Femur (tissue), 1 donor: ENCODE data around the gene CD59.
"Not testable (repeated sequence)": the region's sequence is repeated elsewhere in the genome, so short reads cannot be mapped to it uniquely, and the experiment has no call there.

Experiments used
- DNase-seq: peaks from one replicate; pipeline ENCODE4 v3.0.0-alpha.2; 2017

CD59 gene

DNA sequence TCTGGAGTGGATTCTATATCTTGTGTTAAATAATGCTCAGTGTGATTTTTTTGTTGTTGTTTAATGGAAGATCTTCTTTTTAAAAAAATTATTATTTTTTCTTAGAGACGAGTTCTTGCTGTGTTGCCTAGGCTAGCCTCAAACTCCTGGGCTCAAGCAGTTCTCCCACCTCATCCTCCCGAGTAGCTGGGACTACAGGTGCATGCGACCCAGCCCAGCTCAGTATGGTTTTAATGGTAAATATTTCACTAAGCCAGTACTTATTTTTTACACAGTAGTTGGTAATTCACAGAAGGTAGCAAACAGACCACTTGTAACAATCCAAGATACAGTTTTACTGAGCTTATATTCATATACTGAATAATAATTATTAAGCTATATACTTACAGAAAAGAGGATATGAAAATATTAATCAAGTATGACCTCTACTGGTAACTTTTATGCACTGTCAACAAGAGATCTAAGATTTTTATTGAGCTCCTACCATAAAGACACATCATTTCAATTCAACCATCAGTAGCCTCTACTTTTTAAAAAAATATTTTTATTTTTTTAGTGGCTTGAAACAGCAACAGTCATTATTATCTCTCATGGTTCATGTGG, 6.1 kb upstream of the CD59 start:
- no peak for DNase-seq

- no peak for DNase-seq
Observed at GRCh38 chr11:33741806-33742205, 5.6 kb upstream of the CD59 start.

DNA sequence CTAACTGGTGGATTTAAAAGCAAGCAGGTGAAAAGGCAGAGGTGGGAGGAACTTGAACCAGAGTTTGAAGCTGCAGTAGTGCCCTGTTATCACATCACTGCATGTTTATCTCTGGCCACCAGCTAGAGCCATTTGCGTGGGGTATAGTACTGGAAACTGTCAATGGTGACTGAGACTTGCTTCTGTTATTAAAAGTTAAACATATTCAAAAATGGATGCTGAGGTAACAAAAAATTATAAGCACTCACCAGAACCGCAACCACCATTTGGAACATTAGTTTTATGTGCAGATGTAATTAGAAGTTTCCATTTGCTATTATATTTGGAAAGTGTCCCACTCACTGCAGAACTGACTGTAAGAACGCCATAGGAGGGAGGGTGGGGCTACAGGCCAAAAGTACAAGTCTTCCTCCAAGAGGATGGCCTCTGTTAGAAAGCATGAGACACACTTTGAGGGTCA, 1.2 kb upstream of the CD59 start:
- peak; percentile 33 for DNase-seq

- peak; percentile 31 for DNase-seq
Observed at GRCh38 chr11:33735271-33736147, 714 bp downstream of the CD59 start.

DNA sequence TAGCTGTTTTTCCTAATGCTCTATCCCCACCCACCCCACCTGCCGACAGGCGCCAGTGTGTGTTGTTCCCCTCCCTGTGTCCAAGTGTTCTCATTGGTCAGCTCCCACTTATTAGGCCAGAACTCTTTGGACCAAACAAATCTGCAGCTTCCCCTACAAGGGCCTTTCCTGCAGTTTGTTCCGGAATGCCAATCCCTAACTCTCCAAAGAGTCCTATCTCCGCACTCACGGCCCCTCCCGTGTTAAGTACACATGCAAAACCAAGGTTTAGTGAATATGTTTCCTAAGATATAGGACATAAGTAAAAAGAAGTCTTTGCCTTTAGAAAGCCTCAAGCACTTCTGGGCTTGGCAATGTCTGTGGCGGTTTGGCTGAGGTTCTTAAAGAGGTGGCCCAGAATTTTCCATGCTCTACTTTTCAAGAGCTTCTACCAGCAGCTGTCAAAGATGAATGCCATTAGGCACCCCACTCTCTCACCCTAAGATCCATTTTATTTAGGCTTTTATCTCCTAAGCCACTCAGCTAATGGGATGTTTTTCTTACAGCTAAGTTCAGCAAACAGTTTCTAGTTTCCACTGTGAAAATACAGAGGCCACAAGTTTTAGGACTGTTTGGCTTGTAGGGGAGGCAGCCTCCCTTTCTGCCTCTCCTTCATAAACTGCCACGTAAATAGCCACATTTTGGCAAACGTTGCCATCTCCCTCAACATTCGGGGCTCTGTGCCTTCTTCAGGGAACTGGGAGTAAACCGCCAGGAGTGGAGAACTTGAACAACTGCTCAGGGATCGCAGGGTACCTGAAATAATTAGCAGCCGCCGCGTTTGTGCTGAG, 1.6 kb downstream of the CD59 start:
- DNase-seq: peak; percentile 85

- peak; percentile 31 for DNase-seq
Observed at GRCh38 chr11:33733980-33734379, 2.2 kb downstream of the CD59 start.

DNA sequence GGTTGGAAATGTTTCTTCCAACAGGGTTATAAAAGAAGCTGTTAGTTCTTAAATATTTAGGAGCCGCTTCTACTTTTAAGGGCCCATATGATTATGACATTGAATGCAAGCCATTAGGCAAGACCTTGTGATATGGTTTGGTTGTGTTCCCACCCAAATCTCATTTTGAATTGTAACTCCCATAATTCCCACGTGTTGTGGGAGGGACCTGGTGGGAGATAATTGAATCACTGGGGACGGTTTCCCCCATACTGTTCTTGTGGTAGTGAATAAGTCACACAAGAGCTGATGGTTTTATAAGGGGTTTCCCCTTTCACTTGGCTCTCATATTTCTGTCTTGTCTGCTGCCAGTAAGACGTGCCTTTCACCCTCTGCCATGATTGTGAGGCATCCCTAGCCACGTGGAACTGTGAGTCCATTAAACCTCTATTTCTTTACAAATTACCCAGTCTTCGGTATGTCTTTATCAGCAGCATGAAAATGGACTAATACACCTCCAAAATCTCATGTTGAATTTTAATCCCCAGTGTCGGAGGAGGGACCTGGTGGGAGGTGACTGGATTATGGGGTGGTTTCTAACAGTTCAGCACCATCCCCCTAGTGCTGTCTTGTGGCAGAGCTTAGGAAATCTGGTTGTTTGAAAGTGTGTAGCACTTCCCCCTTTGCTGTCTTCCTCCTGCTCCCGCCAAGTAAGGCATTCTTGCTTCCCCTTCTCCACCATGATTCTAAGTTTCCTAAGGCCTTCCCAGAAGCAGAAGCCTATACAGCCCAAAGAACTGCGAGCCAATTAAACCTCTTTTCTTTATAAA, 4.3 kb downstream of the CD59 start:
- DNase-seq: no peak

DNA sequence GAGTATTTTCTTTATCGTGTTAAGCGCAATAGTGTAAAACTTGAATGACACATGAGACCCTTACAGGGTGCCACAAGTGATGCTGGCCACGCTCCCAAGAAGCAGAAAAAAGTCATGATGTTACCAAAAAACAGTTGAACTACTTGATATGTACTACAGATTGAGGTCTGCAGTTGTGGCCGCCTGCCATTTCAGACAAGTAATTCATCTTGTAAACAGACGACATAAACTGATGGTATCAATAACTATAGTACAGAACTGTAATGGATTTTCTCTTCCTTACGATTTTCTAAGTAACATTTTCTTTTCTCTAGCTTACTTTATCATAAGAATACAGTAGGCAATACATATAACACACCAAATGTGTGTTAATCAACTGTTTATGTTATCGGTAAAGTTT, 5.5 kb downstream of the CD59 start:
- DNase-seq: no peak

DNA sequence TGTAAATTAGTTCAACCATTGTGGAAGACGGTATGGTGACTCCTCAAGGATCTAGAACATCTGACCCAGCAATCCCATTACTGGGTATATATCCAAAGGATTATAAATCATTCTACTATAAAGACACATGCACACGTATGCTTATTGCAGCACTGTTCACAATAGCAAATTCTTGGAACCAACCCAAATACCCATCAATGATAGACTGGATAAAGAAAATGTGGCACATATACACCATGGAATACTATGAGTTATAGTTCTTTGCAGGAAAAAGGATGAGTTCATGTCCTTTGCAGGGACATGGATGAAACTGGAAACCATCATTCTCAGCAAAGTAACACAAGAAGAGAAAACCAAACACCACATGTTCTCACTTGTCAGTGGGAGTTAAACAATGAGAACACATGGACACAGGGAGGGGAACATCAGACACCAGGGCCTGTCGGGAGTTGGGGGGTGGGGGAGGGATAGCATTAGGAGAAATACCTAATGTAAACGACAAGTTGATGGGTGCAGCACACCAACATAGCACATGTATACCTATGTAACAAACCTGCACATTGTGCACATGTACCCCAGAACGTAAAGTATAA, 7.1 kb downstream of the CD59 start:
- DNase-seq: not testable (repeated sequence)

- DNase-seq: not testable (repeated sequence)
Observed at GRCh38 chr11:33727539-33727938, 8.7 kb downstream of the CD59 start.

DNA sequence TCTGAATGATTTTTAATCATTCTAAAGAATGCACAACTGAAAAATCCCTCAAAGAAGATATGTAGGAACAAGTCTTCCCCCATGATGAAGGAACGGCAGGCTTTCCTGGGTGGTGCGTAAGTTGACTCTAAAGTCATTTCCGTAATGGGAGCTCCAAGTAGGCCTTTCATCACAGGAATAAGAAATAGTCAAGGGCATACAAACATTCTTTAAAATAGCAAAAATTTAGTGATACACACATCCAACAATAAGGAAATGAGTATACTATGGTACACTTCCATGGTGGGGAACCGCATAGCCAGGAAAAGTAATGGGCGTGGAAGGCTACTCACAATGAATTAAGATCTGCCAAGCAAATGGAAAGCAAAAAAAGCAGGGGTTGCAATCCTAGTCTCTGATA, 10.7 kb downstream of the CD59 start:
- no peak for DNase-seq

DNA sequence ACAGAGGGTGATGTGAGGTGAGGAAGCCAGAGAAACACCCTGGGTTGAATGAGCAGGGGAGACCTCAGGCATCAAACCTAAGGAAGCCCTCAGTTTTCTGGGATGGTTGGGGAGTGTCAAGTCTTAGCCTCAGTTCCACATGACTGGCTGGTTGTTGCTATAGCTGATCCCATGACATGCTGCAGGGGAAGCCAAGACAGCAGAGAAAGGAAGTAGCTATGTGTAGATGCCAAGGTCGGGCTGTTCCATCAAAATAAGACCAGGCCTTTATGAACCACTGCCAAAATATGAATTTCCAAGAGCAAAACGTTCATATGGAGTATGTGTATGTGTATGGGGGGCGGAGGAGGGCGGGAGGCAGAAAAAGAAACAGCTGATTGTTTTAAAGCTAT, 11.6 kb downstream of the CD59 start:
- DNase-seq: peak; percentile 43

DNA sequence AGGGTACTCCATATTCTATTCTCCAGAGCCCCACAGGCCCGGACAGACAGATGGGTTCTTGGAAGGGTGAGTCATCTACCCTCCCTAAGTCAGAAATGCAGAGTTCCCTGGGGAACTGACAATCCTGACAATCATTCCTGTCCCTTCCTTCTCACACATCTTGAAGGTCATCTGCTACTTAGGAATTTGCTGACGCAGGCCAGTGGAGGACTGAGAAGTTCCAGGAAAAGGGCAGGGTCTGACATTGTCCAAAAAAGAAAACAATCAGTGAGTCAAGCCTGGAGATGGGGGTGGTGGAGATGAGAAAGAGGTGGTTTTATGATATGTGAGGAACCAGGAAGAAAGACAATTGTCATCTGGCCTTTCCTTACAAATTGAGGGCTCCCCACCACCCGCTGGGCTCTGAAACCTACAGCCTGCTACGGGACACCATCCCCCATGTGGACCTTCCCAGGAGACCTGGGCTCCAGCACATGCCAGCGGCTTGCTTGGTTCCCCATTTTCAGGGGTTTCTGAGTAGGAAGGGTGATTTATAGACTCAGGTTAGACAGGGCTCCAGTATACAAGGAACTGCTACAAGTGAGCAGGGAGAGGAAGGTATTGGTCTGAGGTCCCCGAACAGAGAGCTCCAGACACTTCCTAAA, 12.9 kb downstream of the CD59 start:
- peak; percentile 25 for DNase-seq

DNA sequence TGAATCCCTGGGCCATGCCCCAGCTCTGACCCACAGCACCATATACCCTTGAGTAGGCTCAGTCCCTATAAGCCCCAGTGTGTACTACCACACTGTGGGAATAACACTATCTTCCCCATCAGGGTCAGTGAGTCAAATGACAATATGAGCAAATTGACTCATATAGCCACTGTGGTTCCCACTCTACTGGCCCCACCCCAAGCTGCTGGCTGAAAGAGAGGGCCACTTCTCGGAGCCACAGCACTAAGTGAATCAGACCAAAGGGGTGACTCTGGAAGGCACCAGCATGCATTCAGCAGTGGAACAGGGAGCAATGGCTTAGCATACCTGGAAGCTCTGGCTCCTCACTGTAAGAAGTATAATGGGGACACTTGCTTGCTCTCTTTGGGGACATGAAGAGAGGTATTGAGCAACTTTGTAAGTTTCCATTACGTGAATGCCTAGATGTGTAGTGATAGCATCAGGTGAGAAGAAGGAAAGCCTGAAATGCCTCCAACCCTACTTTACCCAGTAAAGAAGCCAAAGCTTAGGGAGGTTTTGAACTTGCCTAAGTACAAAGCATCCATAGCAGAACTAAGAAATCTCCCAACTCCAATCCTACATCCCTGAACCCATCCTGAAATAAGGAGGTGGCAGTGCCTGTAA, 13.5 kb downstream of the CD59 start:
- no peak for DNase-seq

- no peak for DNase-seq
Observed at GRCh38 chr11:33721984-33722383, 14.2 kb downstream of the CD59 start.

- DNase-seq: peak; percentile 49
Observed at GRCh38 chr11:33721426-33721825, 14.8 kb downstream of the CD59 start.

DNA sequence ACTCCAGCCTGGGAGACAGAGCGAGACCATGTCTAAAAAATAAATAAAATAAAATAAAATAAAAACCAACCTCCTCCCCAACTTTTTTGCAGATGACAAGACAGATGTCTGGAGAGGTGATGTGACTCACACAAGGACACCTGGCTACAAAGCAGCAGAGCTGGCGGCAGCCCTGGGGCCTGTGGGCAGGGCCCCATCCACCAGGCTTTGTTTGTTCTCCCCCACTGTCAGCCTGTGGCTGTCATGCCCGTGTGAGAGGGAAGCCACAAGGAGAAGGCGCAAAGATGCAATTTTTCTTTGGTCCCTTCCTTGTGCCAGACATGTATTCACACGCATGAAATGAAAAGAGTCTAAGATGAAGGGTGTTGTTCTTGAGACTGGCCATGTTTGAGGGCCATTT, 16.6 kb downstream of the CD59 start:
- no peak for DNase-seq

- no peak for DNase-seq
Observed at GRCh38 chr11:33718440-33718839, 17.8 kb downstream of the CD59 start.

- DNase-seq: no peak
Observed at GRCh38 chr11:33716243-33716642, 20.0 kb downstream of the CD59 start.

GRCh38 chr11:33713856-33714398, 22.3 kb downstream of the CD59 start:
- no peak for DNase-seq
